Stomach (tissue), 4 donors: ENCODE results near the gene RAD21L1.

Source experiments
- CTCF ChIP-seq, 7 experiments: fragments of 450-650 bp in 4 of 7; fragments of 200-600 bp in 3 of 7; sonication (generic) in 3 of 7; IDR thresholded peaks; one replicate each; pipeline ENCODE4 v1.5.1; 2016 to 2019; ENCODE audit warnings: antibody characterized with exemption in 7 of 7, control low read depth in 2 of 7, mild to moderate bottlenecking in 1 of 7
- POLR2A ChIP-seq, 4 donors: fragments of 450-650 bp; IDR thresholded peaks; one replicate each; pipeline ENCODE4 v1.6.1; 2016; ENCODE audit warnings: antibody characterized with exemption in 4 of 4, control low read depth in 2 of 4, mild to moderate bottlenecking in 1 of 4, moderate library complexity in 1 of 4
- POLR2AphosphoS5 ChIP-seq, 3 donors: sonication (generic); formaldehyde crosslinking; IDR thresholded peaks; one replicate each; pipeline ENCODE4 v1.6.1; 2016; ENCODE audit warnings: antibody characterized with exemption in 3 of 3

DNA sequence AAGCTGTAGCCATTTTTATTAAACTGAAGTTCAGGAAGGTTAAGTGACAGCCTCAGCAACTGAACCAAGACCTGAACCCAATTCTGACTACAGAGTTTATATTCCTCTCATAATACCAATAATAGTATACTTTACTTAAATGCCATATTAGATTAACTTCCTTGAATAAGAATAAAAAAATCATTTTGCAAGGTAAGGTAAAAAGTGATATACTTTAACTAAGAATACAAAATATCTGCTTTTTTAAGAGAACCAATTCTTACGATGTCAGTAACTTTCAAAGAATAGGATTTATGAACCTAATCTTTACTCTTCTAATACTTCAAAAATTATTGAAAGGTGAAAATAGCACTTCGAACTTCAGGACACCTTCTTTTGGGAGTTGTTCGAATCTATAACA is 3.7 kb downstream of the RAD21L1 start:
- TF ChIP-seq CTCF (IDR thresholded peaks at IDR 0.05) (no peak), POLR2A (IDR thresholded peaks at IDR 0.05) (no peak), POLR2AphosphoS5 (IDR thresholded peaks at IDR 0.05) (no peak)
